ENCODE results near the gene LPIN1.

- no peak for TF ChIP-seq REST (IDR thresholded peaks at IDR 0.05; ENCODE audit: insufficient read depth in 1 of 2, low read depth in 2 of 2, low read length in 2 of 2)
- TF ChIP-seq POLR2AphosphoS5 (IDR thresholded peaks at IDR 0.05; ENCODE audit: low read depth, low read length), result no peak
- no peak for TF ChIP-seq TAF1 (IDR thresholded peaks at IDR 0.05; ENCODE audit: borderline replicate concordance, insufficient read depth, low read length)
- no peak for TF ChIP-seq SIN3A (IDR thresholded peaks at IDR 0.05; ENCODE audit: borderline replicate concordance, insufficient read depth, low read length)
These were observed 15.6 kb downstream of the LPIN1 start for GRCh38 chr2:11762031-11762430.
